GM12892 (cell line): ENCODE measurements around the gene RPL18A.
A peak's percentile ranks its signal among the peaks of the same experiment; 100 is the strongest.
"Not testable (repeated sequence)": the region's sequence is repeated elsewhere in the genome, so short reads cannot be mapped to it uniquely, and the experiment has no call there.

Experiments used
- DNase-seq: peaks from one replicate; pipeline ENCODE4 v3.0.0; 2011; ENCODE audit not compliant: insufficient read length
- FAIRE-seq: peaks from 2 replicates; lab custom pipeline; 2011; peaks lifted over from hg19 to GRCh38; lab: Jason Lieb, UNC
- POLR2A ChIP-seq: IDR thresholded peaks from 2 replicates; pipeline ENCODE4 v1.6.1; 2011; ENCODE audit warnings: low read depth, low read length, control low read depth
- POLR2AphosphoS5 ChIP-seq: IDR thresholded peaks from 2 replicates; pipeline ENCODE4 v1.6.1; 2011; ENCODE audit warnings: low read depth, low read length, control low read depth
- TAF1 ChIP-seq: IDR thresholded peaks from 2 replicates; pipeline ENCODE4 v1.6.1; 2011; ENCODE audit warnings: low read depth, mild to moderate bottlenecking, control low read depth, low read length, borderline replicate concordance

The RPL18A gene

DNA sequence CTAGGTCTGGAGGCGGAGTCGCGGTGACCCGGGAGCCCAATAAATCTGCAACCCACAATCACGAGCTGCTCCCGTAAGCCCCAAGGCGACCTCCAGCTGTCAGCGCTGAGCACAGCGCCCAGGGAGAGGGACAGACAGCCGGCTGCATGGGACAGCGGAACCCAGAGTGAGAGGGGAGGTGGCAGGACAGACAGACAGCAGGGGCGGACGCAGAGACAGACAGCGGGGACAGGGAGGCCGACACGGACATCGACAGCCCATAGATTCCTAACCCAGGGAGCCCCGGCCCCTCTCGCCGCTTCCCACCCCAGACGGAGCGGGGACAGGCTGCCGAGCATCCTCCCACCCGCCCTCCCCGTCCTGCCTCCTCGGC, 12.2 kb downstream of the RPL18A start, which contains the start of gene SLC5A5:
Gene SLC5A5 (plus strand): TSS at position 68 of the 373 bp plus-strand sequence. CDS start 375 bp downstream, outside the sequence.
- no peak for DNase-seq
- no peak for FAIRE-seq
- TF ChIP-seq TAF1 (no peak), POLR2A (no peak), POLR2AphosphoS5 (no peak)

DNA sequence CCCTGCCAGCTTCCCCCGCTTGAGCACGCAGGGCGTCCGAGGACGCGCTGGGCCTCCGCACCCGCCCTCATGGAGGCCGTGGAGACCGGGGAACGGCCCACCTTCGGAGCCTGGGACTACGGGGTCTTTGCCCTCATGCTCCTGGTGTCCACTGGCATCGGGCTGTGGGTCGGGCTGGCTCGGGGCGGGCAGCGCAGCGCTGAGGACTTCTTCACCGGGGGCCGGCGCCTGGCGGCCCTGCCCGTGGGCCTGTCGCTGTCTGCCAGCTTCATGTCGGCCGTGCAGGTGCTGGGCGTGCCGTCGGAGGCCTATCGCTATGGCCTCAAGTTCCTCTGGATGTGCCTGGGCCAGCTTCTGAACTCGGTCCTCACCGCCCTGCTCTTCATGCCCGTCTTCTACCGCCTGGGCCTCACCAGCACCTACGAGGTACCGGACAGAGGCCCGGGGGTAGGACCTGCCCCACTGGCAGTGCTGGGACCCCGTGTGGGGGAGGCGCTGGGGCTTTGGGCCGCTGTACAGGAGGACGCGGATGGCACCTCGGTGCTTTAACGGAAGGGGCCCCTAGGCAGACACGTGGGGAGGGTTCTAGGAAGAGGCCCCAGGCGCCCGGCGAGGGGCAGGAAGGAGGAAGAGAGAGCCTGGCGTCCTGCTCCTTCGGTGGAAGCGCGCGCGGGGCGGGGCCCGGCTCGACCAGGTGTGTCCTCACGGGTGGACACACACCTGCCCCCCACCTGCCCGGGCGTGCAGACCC, 12.7 kb downstream of the RPL18A start:
- DNase-seq (no peak), FAIRE-seq (no peak)
- no peak for TF ChIP-seq TAF1
- no peak for TF ChIP-seq POLR2AphosphoS5
- no peak for TF ChIP-seq POLR2A

DNA sequence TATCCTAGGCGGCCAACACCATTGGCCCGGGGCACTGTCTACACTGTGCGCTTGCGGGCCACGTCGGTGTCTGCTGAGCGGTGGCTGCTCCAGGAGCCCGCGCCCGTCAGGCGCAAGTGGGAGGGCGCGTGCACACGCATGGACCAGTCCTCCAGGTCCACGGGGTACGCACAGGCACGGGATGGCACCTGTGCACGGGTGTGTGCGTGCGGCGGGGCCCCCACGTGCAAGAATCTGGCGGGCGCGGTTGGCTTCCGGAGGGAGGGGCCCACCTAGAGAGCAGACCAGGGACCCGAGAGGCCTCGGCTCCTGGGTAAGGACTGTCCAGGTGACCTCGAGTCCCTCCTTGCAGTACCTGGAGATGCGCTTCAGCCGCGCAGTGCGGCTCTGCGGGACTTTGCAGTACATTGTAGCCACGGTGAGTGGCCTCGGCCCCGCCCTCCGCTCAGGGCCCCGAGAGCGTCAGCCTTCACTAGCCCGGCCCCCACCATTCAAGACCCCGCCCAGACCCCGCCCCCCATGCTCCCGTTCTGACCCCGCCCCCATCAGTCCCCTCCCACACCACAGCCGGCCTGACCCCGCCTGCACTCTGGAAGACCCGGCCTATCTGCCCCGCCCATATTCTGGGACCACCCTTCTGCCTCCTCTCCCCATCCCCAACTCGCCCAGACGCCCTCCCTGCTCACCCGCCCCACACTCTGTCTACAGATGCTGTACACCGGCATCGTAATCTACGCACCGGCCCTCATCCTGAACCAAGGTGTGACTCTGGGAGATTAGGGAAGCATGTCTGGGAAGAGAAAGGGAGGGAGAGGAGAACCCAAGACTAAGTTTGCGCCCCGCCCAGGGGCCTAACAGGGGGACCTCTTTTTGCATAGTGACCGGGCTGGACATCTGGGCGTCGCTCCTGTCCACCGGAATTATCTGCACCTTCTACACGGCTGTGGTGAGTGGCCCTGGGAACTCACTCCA, 14.4 kb downstream of the RPL18A start:
- peak; percentile 88 for DNase-seq
- FAIRE-seq, result no peak
- TF ChIP-seq POLR2A (no peak), POLR2AphosphoS5 (no peak), TAF1 (no peak)

DNA sequence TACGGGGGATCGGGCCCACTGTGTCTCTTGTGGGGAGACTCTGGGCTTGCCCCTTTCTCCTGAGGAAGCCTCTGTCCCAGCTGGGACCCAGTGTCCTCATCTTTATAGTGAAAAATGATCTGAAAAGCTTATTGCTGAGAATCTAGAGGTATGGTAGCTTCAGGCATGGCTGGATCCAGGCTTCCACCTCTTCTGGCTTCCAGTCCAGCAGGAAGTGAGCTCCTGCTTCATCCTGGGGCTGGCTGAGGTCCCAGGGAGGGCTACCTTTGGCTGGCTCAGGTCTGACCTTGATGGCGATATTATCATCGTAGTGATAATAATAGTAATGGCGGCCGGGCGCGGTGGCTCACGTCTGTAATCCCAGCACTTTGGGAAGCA, 15.0 kb downstream of the RPL18A start:
- FAIRE-seq, result no peak
- TF ChIP-seq POLR2AphosphoS5 (no peak), TAF1 (no peak), POLR2A (no peak)

DNA sequence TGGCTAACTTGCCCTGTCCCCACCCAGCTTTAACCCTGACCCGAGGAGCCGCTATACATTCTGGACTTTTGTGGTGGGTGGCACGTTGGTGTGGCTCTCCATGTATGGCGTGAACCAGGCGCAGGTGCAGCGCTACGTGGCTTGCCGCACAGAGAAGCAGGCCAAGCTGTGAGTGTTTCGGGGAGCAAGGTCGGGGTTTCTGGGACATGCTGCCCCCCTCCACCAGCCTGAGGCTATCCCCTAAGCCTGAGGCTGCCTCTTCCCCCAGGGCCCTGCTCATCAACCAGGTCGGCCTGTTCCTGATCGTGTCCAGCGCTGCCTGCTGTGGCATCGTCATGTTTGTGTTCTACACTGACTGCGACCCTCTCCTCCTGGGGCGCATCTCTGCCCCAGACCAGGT, 18.0 kb downstream of the RPL18A start:
- TF ChIP-seq POLR2AphosphoS5 (no peak), TAF1 (no peak), POLR2A (no peak)
- DNase-seq (no peak), FAIRE-seq (no peak)

More for the DNA sequence above, 15.0 kb downstream of the RPL18A start:
- DNase-seq, result no peak

DNA sequence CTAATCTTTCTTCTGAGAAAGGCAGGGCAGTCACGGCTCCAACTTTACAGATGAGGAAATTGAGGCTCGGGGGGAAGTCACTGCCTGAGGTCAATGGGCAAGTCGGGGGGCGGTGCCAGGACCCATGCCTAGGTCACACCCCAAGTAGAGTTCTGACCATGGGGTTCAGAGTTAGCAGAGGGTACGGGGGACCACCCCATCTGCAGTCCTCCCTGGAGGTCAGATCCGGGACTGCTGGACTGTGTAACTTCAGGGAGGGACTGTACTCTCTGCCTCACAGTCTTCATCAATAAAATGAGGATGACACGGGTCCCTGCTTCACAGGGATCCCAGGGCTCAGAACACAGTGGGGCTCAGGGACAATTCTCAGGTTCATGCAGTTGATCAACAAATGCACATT, 19.8 kb downstream of the RPL18A start:
- FAIRE-seq (no peak), DNase-seq (no peak)
- TF ChIP-seq TAF1 (no peak), POLR2AphosphoS5 (no peak), POLR2A (no peak)

DNA sequence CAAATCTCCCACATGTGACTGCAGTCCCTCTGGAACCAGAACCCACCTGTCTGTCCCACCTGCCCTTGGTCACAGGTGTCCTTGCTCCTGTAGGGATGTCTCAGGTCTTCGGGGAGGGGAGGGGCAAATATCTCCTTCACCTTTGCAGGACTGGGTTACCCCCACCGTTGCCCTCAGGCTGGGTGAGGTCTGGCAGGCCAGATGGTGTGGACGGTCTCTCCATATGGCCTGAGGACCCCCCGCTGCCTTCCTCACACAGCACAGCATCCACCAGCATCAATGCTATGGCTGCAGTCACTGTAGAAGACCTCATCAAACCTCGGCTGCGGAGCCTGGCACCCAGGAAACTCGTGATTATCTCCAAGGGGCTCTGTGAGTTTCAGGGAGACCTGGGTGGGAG, 22.0 kb downstream of the RPL18A start:
- DNase-seq, result no peak
- TF ChIP-seq TAF1, result no peak
- no peak for TF ChIP-seq POLR2AphosphoS5
- no peak for FAIRE-seq

DNA sequence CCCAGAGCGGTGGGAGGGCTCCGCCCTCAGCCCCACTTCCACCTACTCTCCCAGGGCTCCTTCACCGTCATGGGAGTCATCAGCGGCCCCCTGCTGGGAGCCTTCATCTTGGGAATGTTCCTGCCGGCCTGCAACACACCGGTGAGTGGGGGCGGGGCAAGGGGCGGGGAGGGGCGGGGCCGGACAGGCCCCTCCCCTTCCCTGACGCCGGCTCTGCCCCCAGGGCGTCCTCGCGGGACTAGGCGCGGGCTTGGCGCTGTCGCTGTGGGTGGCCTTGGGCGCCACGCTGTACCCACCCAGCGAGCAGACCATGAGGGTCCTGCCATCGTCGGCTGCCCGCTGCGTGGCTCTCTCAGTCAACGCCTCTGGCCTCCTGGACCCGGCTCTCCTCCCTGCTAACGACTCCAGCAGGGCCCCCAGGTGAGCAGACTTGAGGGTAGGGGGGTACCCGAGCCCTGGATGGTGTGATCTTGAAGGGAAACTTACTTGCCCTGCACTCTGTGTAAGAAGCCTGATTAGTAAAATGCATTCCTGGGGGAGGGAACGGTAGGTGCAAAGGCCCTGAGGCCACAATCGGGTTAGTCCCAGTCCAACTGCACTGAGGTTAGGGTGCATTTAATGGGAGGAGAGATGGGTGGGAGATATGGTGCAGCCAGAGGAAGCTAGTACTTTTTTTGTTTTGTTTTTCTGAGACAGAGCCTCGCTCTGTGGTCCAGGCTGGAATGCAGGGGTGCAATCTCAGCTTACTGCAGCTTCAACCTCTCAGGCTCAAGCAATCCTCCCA, 24.1 kb downstream of the RPL18A start:
- TF ChIP-seq POLR2AphosphoS5 (no peak), POLR2A (no peak), TAF1 (no peak)
- DNase-seq (no peak), FAIRE-seq (no peak)

DNA sequence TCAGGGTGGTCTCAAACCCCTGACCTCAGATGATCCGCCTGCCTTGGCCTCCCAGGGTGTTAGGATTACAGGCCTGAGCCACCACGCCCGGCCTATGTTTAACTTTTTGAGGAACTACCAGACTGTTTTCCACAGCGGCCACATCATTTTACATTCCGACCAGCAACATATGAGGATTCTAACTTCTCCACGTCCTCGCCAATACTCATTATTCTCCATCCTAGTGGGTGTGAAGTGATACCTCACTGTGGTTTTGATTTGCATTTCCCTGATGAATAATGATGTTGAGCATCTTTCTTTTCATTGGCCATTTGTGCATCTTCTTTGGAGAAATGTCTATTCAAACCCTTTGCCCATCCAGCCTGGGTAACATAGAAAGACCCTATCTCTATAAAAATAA, 26.8 kb downstream of the RPL18A start:
- TF ChIP-seq POLR2AphosphoS5 (no peak), TAF1 (no peak), POLR2A (no peak)
- FAIRE-seq, result peak; percentile 42
- DNase-seq, result no peak

DNA sequence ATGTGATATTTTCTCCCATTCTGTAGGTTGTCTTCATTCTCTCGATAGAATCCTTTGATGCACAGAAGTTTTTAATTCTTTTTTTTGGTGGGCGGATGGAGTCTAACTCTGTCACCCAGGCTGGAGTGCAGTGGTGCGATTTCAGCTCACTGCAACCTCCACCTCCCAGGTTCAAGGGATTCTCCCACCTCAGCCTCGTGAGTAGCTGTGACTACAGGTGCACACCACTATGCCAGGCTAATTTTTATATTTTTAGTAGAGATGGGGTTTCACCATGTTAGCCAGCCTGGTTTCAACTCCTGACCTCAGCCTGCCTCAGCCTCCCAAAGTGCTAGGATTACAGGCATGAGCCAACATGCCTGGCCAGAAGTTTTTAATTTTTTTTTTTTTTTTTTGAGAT, 27.5 kb downstream of the RPL18A start:
- not testable (repeated sequence) for DNase-seq, FAIRE-seq

DNA sequence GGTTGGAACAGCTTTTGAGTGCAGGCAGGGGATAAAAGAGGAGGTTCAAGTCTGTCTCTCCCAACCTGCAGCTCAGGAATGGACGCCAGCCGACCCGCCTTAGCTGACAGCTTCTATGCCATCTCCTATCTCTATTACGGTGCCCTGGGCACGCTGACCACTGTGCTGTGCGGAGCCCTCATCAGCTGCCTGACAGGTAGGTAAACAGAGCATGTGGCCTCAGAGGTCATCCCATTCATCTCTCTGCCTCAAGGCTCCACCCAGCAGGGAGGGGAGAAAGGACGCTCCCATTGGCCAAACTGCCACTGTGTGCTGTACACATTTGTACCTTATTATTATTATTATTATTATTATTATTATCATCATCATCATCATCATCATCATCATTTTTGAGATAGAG, 28.6 kb downstream of the RPL18A start:
- TF ChIP-seq TAF1 (no peak), POLR2A (no peak), POLR2AphosphoS5 (no peak)
- DNase-seq, result no peak
- no peak for FAIRE-seq
